GM10248 (cell line): ENCODE results near the gene RBM47.

ENCODE experiments used
- CTCF ChIA-PET: fragments of 300-600 bp; sonication (Branson Sonifier 250); formaldehyde crosslinking; extraction: SDS; loops from one replicate; lab custom pipeline; 2021; ENCODE audit warnings: antibody characterized with exemption; lab: Yijun Ruan, JAX
- POLR2A ChIA-PET: fragments of 350-650 bp; sonication (Branson Sonifier 250); formaldehyde crosslinking; extraction: SDS; loops from one replicate; lab custom pipeline; 2020; ENCODE audit warnings: antibody characterized with exemption; lab: Yijun Ruan, JAX
- DNase-seq: peaks from one replicate; pipeline ENCODE4 v3.0.0; 2012; ENCODE audit errors: extremely low spot score
- CTCF ChIP-seq: IDR thresholded peaks from 2 replicates; pipeline ENCODE4 v1.5.1; 2012; ENCODE audit warnings: mild to moderate bottlenecking, low read depth; ENCODE audit errors: extremely low read depth, missing control alignments, control extremely low read depth

RBM47 gene

DNA sequence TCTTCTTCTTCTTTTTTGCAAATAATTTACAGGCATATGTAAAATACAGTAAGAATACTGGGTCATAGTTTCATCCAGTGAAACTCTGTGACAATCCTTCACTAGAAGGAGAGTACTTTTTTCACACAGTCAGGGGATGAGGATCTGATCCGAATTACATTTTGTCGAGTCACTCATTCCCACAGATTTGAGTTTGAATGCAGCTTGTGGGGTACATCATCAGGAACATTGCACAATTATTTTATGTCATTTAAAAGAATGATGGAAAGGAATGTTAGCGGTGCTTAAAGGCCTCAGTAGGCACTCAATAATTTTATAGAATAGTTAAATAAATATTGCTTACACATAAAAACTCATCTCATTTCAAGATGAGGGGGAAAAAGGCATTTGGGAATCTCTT lies 205.9 kb downstream of the RBM47 start:
- no peak for DNase-seq
- POLR2A ChIA-PET = no interaction called here
- no peak for TF ChIP-seq CTCF
- CTCF ChIA-PET = interaction anchor here (2.2 kb wide), 1 partner anchor 10 kb away, joined by 4 read pairs; no protein-coding TSS in a partner anchor

GRCh38 chr4:40421839-40422708 lies 207.6 kb downstream of the RBM47 start:
- no peak for TF ChIP-seq CTCF
- CTCF ChIA-PET = interaction anchor here (1.0 to 2.2 kb wide), 4 partner anchors 11 to 353 kb away, joined by 3 to 6 read pairs (median 4); no protein-coding TSS in a partner anchor
- peak; percentile 61 for DNase-seq
- POLR2A ChIA-PET = no interaction called here

GRCh38 chr4:40419231-40419912 lies 210.3 kb downstream of the RBM47 start:
- POLR2A ChIA-PET = no interaction called here
- no peak for TF ChIP-seq CTCF
- DNase-seq = no peak
- CTCF ChIA-PET = no interaction called here

GRCh38 chr4:40418430-40419230 lies 211.0 kb downstream of the RBM47 start:
- ChIA-PET CTCF (no interaction called here), POLR2A (no interaction called here)
- no peak for DNase-seq
- no peak for TF ChIP-seq CTCF

DNA sequence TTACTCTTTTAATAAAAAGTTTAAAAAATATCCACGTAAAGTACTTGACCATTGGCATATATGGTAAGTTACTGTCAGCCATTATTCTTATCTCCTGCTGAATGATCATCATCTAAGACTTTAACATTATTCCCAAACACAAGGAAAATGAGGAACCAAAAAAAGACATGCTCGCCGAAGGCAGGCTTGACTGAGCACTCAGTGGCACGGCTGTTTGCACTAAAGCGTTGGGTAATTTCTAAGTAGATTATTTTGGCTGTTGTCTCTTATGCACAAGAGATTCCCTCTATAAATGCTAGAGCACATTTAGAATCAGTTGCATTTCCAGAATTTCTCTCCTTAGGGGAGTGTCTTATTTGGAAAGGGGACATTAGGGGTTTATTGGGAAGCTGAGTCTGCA lies 211.7 kb downstream of the RBM47 start:
- TF ChIP-seq CTCF = no peak
- ChIA-PET POLR2A (no interaction called here), CTCF (interaction anchor here (0.9 kb wide), 1 partner anchor 423 kb away, joined by 3 read pairs; no protein-coding TSS in a partner anchor)
- DNase-seq = no peak

DNA sequence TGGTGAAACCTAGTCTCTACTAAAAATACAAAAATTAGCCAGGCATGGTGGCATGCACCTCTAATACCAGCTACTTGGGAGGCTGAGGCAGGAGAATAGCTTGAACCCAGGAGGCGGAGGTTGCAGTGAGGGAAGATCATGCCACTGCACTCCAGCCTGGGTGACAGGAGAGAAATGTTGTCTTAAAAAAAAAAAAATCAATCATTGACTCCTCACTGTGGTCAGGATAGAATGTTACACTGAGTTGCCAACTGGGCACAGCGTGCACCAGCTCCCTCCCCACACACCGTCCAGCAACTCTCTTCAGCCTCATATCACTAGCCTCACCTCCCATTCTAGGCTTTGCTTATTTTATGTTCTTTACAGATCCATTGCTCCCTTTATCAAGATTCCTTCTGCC lies 215.0 kb downstream of the RBM47 start:
- DNase-seq = no peak
- POLR2A ChIA-PET = no interaction called here
- no peak for TF ChIP-seq CTCF
- CTCF ChIA-PET = no interaction called here
